ENCODE measurements around the gene ELF5.

Gene ELF5

GRCh38 chr11:34493926-34494595, 19.5 kb downstream of the ELF5 start:
- DNase-seq (ENCODE audit: insufficient read length, low spot score) (no peak), FAIRE-seq (no peak)

DNA sequence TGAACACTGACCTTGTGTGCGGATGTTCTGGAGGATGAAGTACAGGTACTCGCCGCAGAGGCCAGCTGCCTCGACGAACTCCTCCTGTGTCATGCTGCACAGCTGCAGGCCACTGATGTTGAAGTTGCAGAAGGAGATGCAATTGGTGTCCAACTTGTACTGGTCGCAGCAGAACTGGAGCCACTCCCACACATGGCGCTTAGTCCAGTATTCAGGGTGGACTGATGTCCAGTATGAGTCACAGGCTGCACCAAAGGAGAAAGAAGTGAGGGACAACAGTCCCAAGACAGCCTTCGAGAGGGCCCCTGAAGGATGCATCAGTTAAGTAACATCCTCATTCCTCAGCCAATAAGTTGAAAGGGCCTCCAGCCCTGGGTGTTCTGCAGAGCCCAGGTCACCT, 20.1 kb downstream of the ELF5 start:
- DNase-seq (ENCODE audit: insufficient read length, low spot score), result no peak
- FAIRE-seq, result no peak

DNA sequence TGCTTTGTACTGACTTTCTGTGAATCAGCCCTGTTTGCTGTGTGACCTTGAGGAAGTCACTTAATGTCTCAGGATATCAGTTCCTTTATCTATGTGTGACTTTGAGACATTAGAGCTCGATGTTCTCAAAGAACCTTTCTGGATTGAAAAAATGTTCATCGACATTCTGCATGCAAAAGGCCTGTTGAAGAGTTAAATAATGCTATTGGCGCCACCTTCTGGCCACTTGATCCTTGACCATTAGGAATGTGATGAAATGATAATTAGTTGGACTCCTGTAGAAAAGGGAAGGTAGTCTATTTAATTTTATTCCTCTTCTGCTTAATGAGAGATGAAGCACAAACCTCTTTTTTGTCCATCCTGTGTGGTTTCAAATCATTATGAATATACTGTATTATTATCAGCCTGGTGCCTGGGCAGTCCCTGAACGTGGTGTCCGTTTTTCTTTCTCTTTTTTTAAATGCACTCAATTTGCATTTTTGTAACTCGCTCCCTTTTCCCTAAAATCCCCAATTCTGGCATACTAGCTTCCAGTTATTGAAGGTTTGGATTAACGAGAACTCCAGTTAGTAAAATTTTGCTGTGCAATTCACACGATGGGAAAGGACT, 20.7 kb downstream of the ELF5 start:
- FAIRE-seq (no peak), DNase-seq (ENCODE audit: insufficient read length, low spot score) (peak; percentile 69)

GRCh38 chr11:34490304-34490703, 23.3 kb downstream of the ELF5 start:
- FAIRE-seq, result no peak
- DNase-seq (ENCODE audit: insufficient read length, low spot score), result no peak

- no peak for FAIRE-seq
- no peak for DNase-seq (ENCODE audit: insufficient read length, low spot score)
These were observed 24.6 kb downstream of the ELF5 start for GRCh38 chr11:34488855-34489557.

GRCh38 chr11:34487430-34487829, 26.2 kb downstream of the ELF5 start:
- FAIRE-seq, result no peak

GRCh38 chr11:34483106-34483874, 30.3 kb downstream of the ELF5 start:
- FAIRE-seq, result peak; percentile 26

More at GRCh38 chr11:34487430-34487829, 26.2 kb downstream of the ELF5 start:
- no peak for DNase-seq (ENCODE audit: insufficient read length, low spot score)

GRCh38 chr11:34481307-34481706, 32.3 kb downstream of the ELF5 start:
- DNase-seq (ENCODE audit: insufficient read length, low spot score), result no peak
- no peak for FAIRE-seq

More at GRCh38 chr11:34483106-34483874, 30.3 kb downstream of the ELF5 start:
- no peak for DNase-seq (ENCODE audit: insufficient read length, low spot score)

DNA sequence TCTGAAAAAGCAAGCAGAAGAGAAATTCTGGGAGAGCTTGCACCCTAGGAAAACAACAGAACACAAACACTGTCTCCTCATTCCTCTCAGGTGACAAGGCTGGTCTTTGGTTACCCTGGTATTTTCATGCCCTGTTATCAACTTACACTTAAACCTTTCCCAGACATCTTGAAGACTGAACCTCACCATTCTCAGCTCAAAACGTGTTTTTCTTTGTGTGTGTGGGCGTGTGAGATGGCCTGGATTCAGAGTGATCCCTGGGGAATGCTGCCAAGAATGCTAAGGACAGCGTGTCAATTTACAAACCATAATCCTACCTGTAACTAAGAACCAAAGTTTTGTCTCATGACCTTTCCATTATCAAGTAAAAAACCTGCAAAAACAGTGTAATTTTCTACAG, 33.3 kb downstream of the ELF5 start:
- FAIRE-seq (no peak), DNase-seq (ENCODE audit: insufficient read length, low spot score) (no peak)

DNA sequence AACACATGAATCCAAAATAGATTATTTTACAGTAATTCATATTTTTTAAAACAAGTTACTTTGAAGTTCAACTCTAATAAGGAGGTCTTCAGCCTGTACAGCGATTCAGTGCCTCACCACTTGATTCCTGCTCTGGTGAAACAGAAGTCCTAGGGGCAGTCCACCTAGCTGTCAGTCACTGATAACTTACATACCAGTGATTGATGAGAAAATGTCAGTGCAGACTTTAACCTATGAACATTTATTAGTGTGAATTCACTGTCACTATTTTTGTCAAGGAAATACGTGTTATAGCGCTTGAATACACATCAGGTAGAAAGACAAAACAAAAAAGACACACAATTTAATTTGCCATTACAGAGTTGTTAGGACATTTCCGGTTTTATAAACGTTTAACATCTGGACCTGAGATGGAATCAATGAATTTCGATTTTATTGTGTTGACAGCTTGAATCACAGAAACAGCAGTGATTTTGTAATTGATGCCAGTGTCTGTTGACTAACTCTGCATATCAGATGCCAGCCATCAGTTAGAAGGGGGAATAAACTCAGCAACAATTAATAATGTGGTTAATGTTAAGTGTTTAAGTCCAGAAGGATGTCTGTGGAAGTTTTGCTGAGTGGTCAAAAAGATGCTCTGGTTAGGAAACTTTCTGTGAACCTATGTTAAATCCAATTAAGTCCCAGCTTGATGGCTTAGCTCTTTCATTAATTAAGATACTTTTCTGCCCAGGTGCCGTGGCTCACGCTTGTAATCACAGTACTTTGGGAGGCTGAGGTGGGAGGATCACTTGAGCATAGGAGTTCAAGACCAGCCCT, 34.5 kb downstream of the ELF5 start:
- DNase-seq (ENCODE audit: insufficient read length, low spot score) (no peak), FAIRE-seq (no peak)

DNA sequence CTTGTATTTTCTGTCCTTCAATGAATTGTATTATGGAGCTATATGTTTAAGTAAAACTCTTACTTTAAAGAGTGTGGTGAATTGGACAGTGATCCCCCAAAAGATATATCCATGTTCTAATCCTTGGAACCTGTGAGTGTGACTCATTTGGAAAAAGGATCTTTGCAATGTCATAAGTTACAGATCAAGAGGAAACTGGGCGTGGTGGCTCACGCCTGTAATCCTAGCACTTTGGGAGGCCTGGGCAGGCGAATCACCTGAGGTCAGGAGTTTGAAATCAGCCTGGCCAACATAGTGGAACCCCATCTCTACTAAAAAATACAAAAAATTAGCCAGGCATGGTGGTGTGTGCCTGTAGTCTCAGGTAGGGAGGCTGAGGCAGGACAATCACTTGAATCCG, 36.7 kb downstream of the ELF5 start:
- FAIRE-seq (no peak), DNase-seq (ENCODE audit: insufficient read length, low spot score) (no peak)

DNA sequence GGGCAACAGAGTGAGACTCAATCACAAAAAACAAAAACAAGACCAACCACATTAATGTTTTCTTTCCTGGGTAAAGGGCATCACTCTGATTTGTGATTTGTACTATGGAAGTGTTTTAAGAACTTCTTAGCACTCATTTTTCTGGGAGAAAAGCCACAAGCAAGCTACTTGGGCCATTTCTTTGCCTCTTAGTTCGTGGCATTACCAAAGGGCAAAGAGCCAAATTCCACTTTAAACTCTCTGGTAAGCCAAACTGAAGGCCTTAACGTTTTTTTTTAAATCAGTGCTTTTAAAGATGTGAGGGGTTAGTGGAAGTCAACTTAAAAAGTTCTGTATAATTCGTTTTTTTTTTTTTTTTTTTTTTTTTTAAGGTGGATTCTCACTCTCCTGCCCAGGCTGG, 37.9 kb downstream of the ELF5 start:
- FAIRE-seq (no peak), DNase-seq (ENCODE audit: insufficient read length, low spot score) (no peak)

DNA sequence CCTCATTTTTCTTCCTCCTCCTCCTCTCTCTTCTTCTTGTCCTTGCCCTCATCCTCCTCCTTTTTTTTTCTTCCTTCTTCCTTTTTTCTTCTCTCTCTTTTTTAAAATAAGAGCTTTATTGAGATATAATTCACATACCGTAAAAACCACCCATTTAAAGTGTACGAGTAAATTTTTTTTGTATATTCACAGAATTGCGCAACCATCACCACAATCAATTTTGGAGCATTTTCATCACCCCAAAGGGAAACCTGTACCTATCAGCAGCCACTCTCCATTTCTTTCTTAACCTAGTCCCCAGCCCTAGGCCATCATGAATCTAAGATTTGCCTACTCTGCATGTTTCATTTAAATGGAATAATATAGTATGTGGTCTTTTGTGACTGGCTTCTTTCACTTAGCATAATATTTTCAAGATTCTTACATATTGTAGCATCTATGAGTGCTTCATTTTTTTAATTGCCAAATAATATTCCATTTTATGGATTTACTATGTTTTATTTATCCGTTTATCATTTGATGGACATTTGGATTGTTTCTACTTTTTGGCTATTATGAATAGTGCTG, 39.9 kb downstream of the ELF5 start:
- no peak for FAIRE-seq
- DNase-seq (ENCODE audit: insufficient read length, low spot score), result no peak

DNA sequence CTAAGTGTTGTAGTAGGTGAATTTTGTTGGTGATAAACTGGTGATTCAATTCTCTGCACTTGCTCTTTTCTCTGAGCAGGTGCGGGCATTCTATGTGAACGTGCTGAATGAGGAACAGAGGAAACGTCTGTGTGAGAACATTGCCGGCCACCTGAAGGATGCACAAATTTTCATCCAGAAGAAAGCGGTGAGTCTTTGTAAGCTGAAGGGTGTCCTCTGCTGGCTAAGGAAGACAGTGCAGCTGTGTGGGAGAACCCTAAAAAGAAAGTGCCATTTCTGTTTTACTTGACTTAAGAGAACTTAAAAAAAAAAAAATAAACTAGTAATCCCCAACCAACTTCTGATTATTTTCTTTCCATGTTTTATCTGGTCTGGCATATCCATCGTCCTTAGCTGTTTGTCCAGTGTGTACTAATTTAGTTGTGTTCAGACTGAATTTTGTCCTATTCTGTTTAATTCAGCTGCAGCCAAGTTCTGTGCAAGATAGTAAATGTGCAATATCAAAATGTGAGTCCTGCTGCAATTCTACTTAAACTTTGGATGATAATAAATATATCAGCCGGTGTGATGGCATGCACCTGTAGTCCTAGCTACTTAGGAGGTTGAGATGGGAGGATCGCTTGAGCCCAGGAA, 45.3 kb downstream of the ELF5 start:
- DNase-seq (ENCODE audit: insufficient read length, low spot score) (peak; percentile 22), FAIRE-seq (no peak)

- DNase-seq (ENCODE audit: insufficient read length, low spot score), result no peak
- FAIRE-seq, result no peak
These were observed 46.6 kb downstream of the ELF5 start for GRCh38 chr11:34466802-34467488.

DNA sequence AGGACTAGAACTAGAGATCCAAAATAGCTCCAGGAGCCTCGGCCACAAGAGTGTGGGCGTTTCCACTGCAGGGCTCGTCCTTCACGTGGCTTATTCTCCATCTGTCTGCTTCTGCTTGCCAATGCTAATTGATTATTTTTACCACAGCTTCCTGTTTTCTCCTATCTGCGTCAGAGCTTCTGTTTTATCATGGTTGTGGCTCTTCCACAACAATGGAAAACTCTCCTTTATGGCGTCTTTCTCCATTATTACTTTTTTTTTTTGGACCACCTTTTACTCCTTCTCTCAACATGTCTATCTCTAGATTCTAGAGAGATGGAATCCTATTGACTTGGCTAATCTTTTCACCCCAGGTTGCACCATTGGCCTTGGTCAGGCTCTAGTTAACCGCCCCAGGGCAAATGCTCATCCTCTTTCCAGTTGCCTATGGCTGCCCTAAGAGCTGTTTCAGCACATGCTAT, 49.0 kb downstream of the ELF5 start:
- FAIRE-seq, result no peak
- DNase-seq (ENCODE audit: insufficient read length, low spot score), result no peak

GRCh38 chr11:34461215-34461614, 52.4 kb downstream of the ELF5 start:
- DNase-seq (ENCODE audit: insufficient read length, low spot score), result no peak
- no peak for FAIRE-seq

DNA sequence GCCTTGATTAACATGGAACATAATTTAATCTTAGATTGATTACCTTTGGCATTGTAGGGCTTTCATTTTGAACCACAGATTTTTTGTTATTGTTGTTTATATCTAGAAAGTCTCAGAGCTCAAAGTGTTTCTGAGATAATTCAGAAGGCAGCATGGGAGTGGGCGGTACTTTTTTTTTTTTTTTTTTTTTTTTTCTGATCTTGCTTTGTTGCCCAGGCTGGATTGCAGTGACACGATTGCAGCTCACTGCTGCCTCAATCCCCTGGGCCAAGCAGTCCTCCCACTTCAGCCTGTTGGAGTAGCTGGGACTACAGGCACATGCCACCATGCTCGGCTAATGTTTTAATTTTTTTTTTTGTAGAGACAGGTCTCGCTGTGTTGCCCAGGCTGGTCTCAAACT, 53.3 kb downstream of the ELF5 start:
- FAIRE-seq (no peak), DNase-seq (ENCODE audit: insufficient read length, low spot score) (no peak)

Measured in HTR-8/SVneo (cell line).